GM18502 (cell line): ENCODE results near the gene B3GAT1.
"Not testable (repeated sequence)": the region's sequence is repeated elsewhere in the genome, so short reads cannot be mapped to it uniquely, and the experiment has no call there.

ENCODE experiments used
- ATAC-seq: cut with Tn5 transposase; IDR thresholded peaks from one replicate; pipeline ENCODE4 v1.9.1; 2021; ENCODE audit warnings: mild to moderate bottlenecking; ENCODE audit not compliant: unreplicated experiment, poor library complexity

B3GAT1 gene, protein sequence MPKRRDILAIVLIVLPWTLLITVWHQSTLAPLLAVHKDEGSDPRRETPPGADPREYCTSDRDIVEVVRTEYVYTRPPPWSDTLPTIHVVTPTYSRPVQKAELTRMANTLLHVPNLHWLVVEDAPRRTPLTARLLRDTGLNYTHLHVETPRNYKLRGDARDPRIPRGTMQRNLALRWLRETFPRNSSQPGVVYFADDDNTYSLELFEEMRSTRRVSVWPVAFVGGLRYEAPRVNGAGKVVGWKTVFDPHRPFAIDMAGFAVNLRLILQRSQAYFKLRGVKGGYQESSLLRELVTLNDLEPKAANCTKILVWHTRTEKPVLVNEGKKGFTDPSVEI

DNA sequence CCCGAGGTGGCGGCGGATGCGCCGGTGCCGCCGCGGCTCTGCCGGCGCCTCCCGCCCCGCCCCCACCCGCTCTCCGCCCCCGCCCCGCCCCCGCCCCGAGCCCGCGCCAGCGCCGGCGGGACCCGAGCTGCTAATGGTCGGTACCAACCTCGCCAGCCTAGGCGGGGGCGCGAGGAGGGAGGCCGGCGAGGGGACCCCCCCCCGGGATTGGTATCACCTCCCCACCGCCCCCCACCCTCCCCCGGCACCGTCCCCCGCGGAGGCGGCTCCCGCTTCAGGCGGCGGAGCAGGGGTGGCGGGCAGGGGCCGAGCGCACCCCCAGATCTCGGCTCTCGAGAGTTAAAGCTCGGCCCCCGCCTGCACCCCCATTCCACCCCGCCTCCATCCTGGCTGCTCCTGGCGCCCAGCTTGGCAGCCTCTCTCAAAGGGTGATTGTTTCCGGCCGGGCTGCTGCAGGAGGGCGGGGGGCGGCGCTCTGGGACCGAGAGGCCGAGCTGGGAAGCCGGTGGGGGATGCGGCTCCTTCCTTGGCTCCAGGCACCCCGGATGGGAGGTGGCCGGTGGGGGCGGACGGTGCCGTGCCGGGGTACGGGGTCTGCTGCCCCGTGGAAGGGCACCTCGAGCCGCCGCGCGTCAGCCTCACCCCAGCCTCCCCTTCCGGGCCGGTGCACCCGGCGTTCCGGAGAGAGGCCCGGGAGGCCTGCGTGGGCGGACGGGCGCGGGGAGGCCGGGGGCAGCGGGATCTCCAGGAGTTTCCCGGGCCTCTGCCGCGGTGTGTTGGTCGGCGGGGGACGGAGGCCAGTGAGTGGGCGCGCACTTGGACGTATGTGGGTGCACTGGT, at the start of gene B3GAT1:
TSS of gene B3GAT1 (minus strand) at position 40 of the 840 bp plus-strand sequence. CDS start 24,583 bp downstream, outside the sequence.
- no peak for ATAC-seq

DNA sequence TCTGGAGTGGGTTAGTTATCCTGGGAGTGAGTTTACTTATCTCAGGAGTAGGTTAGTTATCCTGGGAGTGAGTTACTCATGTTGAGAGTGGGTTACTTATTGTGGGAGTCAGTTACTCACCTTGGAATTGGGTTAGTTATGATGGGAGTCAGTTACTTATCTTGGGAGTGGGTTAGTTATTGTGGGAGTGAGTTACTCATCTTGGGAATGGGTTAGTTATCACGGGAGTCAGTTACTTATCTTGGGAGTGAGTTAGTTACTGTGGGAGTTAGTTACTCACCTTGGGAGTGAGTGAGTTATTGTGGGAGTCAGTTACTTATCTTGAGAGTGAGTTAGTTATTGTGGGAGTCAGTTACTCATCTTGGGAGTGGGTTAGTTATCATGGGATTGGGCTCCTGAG, 49.6 kb upstream of the B3GAT1 start:
- no peak for ATAC-seq

DNA sequence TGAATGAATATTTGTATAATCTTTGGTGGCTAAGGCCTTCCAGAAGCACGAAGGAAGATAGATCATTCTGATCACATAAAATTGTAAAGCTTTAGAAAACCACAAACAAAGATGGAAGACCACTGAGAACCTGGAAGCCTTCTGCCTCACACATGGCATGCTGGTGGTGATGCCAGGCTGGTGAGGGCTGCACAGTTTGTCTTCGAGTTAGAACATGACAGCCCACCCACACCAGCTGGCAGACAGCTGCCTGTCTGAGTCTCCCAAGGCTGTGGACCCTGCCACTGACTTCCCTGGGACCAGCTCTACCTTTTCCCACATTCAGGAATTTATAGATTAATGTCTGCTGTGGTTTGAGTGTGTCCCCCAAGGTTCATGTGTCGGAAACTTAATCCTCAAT, 48.8 kb upstream of the B3GAT1 start:
- no peak for ATAC-seq

DNA sequence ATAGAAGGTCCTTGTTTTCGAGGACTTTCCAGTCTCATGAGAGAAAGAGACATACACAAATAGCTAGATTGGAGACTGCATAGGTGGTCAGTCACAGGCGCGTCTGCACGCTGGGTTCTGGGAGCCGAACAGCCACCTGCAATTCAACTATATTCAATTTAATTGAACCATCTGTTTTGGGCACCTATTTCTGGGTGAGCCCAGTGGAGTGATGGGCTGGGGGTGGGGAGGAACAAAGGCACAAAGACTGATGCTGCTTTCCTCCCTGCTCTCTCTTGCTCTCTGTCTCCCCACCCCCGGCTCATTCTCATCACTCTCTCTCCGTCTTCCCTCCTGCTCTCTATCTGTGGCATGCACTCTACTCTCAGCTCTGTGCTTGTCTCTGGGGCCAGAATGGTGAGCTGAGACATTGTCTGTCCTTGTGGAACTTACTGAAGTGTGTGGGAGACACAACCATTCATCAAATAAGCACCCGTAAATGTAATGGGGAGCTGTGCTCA, 48.1 kb upstream of the B3GAT1 start:
- ATAC-seq = no peak

DNA sequence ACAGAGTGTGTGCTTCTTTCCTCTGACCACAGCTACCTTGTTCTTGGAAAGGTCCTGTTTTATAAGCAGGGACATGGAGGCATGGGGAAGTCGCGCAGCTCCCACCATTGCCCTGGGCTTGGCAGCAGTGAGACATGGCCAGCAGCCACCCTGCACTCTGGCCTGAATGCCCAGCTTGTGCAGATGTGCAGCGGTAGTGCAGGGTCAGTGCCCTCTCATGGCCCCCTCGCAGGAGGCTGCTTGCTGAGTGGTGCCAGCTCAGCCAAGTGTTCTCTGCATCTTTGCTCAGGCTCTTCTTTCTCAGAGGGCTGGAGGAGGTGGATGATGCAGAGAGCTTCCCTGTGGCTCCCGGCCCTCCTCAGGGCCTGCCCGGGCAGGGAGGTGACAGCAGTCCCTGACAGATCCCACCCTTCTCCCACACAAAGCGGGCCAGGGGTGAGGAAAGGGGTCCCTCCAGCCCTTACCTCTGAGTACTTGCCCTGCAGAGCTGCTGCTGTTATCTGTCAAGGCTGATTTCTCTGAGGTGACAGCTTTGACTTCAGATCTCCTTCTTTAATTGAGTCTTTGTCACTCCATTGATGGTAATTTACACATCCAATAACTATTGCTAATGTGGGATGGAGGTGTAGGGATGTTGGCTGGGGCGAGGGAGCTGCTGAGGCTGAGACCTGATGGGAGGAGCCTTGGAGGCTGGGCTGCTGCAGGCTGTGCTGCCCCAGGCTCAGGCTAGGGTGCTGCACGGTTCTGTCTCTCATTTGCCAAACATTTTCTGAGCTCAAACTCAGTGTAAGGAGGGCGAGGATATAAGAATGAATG, 47.4 kb upstream of the B3GAT1 start:
- ATAC-seq = no peak

DNA sequence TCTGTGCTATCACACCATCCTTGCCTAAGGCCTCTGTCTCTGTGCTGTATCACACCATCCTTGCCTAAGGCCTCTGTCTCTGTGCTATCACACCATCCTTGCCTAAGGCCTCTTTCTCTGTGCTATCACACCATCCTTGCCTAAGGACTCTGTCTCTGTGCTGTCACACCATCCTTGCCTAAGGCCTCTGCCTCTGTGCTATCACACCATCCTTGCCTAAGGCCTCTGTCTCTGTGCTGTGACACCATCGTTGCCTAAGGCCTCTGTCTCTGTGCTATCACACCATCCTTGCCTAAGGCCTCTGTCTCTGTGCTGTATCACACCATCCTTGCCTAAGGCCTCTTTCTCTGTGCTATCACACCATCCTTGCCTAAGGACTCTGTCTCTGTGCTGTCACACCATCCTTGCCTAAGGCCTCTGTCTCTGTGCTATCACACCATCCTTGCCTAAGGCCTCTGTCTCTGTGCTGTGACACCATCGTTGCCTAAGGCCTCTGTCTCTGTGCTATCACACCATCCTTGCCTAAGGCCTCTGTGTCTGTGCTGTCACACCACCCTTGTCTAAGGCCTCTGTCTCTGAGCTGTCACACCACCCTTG, 45.5 kb upstream of the B3GAT1 start:
- not testable (repeated sequence) for ATAC-seq

DNA sequence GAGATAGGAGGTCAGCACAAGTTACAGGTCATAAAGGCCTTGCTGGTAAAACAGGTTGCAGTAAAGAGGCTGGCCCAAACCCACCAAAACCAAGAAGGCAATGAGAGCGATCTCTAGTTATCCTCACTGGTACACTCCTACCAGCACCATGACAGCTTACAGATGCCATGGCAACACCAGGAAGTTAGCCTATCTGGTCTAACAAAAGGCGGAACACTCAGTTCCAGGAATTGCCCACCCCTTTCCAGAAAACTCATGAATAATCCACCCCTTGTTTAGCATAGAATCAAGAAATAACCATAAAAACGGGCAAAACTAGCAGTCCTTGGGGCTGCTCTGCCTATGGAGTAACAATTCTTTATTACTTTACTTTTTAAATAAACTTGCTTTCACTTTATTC, 43.5 kb upstream of the B3GAT1 start:
- ATAC-seq = no peak

DNA sequence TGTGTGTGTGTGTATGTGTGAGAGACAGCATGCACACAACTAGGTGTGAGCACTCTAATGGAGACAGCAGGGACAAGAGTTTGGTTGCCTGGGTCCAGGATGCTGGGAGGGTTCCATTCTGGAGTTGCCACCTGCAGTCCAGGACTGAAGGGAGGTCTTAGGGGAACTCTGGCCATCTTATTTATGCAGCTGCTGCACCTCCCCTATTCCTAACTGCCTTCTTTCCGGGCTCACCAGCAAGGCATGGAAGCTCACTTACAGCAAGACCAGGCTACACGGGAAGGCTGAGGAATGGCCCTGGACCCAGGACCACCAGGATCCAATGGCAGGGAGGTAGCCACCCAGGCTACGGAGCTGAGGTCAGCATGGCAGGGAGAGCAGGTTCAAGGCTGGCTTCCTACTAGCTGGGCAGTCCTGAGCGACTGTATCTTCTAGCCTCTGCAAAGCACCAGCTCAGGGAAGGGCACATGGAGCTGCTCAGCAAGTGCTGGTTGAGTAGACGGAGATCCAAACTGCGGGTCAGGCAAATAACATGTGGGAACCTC, 42.2 kb upstream of the B3GAT1 start:
- no peak for ATAC-seq

DNA sequence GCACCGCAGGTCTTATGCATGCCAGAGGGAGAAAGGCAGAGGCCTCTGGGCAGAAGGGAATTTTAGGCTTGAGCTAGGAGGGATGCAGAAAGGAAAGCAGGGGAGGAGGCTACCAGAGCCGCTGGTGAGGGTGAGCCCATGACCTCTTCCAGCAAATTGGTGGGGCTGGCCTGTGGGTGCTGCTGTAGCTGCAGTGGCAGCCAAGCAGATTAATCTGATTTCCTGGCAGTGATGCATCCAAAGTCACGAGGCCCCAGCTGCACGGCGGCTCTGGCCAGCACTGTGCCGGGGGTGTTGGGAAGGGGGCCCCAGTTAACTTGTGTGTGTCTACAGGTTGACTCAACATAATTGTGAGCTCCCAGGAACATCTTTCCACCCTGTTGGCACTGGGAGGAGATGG, 41.4 kb upstream of the B3GAT1 start:
- no peak for ATAC-seq

DNA sequence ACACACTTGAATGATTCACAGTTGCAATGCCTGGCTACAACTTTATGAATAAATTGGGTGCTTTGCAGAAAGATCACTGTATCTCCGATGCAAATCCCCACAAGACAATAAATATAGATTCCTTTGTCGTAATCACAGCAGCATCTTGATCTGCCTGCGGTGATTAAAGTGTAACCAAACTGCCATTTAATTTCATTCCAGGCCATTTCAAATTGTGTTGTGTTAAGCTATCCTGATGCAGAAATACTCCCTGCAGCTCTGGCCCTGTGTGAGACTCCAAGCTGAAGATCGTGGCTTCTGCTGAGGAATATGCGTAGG, 40.8 kb upstream of the B3GAT1 start:
- ATAC-seq = no peak

DNA sequence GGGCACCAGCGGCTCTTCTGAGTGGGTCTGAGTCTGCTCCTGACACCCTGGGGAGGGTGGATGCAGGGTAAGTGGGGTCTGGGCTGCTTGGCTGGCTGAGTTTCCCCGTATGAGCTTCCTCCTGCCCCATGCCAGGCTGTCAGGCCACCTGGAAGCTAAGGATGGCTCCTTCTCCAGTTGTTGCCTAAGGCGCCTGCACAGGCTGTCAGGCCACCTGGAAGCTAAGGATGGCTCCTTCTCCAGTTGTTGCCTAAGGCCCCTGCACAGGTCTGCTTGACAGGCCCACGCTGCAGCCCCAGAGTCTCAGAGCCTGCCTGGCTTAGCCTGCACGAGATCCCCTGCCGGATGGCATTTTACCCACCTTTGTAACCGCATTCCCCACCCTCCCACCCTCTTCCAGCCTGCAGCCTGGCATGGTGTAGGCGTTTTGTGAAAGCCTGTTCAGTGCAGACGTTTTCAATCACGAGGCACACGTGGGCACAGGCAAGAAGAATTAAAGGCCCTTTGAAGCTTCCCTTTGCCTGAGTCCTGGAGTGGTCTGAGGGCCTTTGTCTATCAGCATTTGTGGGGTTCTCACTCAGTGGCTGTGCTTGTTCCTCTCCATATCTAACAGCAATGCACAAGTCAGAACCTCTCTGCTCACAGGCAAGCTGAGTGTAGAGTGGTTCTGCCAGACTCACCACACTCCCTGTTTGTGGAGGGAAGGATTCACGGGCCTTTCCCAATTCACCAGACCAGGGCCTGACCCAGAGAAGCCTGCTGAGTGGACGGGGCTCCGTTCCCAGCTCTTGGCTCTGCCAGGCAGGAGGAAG, 40.2 kb upstream of the B3GAT1 start:
- no peak for ATAC-seq

DNA sequence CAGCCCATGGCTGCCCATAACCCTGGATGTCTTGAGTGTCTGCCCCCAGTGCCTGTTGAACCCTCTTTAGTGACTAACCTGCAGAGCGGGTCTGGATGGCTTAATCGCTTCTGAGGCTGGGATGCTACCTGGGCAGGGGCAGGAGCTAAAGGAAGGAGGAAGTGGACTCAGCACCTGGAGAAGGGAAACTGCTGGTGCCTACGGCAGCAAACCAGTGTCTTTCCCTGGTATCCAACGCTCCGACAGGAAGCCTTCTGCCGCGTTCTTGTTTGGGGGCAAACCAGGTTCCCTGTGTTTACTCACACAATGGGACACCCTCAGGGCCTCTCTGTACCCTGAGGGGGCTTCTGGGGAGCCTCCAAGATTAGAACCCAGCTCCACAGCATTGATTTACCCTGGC, 38.1 kb upstream of the B3GAT1 start:
- no peak for ATAC-seq

DNA sequence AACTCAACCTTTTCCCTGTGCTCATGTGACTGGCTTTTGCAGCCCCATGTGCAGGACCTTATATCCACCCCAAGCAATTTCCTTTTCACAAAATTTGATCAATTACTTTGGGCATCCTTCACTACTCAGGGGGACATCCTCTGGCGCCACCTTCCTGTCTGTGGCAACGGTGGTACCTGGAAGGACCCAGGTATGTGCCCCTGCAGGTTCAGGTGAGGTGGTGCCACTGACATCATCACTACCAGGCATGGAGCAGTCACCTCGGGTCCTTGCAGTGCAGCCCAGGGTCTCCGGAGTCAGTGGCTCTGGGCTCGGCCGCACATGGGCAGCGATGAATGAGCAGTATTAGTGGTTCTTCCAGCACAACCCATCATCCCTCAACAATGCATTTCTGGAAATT, 37.7 kb upstream of the B3GAT1 start:
- ATAC-seq = no peak

DNA sequence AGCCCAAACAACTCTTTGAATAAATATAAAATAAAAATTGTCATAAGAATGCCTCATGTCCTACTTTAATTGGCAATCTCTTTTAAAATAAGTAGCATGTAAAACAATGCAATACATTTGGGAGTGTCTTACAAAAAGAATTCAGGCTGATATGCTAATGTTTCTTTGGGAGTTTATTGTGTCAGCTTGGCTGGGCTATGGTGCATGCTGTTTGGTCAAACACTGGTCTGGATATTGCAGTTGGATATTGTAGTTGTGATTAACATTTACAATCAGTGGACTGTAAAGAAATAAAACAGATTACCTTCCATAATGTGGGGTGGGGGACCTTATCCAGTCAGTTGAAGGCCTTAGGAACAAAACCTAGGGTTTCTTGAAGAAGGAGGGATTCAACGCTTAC, 37.0 kb upstream of the B3GAT1 start:
- no peak for ATAC-seq

DNA sequence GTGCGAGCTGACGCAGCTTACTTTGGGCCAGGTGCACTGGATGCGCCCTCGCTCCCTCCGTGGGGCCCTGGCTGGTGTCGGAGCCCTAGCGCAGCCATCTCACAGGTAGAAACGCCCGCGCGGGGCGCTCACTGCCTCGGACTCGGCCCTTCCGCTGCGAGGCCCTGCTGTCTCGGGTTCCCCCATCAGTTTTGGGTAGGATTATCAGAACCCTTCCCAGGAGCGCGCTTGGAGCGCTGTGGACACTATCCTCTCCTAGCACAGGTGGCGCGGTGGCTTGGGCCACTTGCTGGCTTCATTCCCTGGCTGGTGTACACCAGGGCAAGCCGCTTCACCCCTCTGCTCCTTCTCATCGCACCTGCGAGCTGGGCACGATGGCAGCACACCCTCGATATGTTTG, 35.7 kb upstream of the B3GAT1 start:
- ATAC-seq = no peak

DNA sequence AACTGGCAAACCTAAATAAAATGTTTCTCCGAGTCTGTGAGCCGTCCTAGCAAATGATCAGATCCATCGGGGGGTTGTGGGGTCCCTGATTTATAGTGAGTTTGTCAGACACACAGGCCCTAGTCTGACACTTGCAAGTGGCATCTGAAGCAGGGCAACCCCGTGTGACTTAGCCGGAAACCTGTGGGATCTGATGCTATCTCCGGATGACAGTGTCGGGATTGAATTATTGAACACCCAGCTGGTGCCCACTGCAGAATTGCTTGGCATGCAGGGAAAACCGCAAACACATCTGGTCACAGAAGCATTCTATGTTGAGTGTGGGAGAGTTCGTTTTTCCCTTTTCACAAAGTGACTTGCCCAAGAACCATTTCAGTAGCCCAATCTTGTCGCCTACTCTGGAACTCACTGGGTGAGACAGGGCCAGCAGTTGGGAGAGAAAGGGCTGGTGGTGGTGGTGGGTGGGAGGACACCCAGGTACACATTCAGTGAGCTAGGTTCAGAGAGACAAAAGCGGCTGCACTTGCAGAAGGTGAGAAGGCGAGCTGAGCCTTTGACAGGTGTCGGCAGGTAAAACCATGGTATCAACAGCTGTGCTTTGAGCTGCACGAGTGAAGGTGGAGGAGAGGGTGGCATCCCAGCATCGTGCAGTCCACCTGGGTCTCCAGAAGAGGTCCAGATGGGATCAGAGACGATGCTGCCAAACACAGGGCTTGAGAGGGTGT, 33.7 kb upstream of the B3GAT1 start:
- ATAC-seq = no peak

DNA sequence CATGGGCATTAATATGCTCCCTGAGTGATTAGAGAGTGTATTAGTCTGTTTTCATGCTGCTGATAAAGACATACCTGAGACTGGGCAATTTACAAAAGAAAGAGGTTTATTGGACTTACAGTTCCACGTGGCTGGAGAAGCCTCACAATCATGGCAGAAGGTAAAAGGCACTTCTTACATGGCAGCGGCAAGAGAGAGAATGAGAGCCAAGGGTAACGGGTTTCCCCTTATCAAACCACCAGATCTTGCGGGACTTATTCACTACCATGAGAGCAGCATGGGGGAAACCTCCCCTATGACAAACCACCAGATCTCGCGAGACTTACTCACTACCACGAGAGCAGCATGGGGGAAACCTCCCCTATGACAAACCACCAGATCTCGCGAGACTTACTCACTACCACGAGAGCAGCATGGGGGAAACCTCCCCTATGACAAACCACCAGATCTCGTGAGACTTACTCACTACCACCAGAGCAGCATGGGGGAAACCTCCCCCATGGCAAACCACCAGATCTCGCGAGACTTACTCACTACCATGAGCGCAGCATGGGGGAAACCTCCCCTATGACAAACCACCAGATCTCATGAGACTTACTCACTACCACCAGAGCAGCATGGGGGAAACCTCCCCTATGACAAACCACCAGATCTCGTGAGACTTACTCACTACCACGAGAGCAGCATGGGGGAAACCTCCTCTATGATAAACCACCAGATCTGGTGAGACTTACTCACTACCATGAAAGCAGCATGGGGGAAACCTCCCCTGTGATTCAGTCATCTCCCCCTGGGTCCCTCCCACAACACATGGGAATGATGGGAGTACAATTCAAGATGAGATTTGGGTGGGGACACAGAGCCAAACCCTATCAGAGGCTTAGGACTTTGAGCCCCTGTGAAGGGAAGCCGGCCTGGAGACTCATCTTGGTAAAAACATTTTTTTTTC, 32.4 kb upstream of the B3GAT1 start:
- ATAC-seq = not testable (repeated sequence)

DNA sequence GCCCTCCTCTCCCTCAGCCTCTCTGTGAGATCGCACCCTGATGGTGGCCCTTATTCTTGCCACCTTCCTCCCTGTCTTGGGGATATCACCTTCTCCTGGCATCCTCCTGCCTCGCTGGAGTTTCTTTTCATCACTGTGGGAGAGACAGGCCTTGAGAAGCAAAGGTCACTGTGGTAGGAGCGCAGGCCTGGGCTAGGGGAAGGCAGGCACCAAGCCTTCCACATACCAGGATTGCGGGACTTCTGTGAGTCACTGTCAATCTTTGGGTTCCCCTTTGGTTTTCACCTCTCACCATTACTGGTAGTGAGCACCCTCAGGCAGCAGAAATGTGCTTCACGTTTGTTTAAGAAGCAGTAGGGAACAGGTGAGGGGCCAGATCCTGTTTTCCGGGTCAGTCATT, 31.2 kb upstream of the B3GAT1 start:
- ATAC-seq = no peak
